Spleen (tissue), 7 donors: ENCODE measurements around the gene NKG7.

Experiments
- CTCF ChIP-seq, 11 experiments: fragments of 200-600 bp in 7 of 11; fragments of 450-650 bp in 4 of 11; sonication (generic) in 4 of 11; IDR thresholded peaks in 8 of 11; conservative IDR thresholded peaks in 3 of 11; 1 replicate in 7 of 11; 2 replicates in 4 of 11; pipeline versions ENCODE4 v1.4.0 to v1.8.0; 2016 to 2021; ENCODE audit warnings: antibody characterized with exemption in 11 of 11, inconsistent platforms in 4 of 11, mild to moderate bottlenecking in 1 of 11
- POLR2A ChIP-seq, 3 donors: fragments of 450-650 bp; IDR thresholded peaks; one replicate each; pipeline ENCODE4 v1.5.1; 2017; ENCODE audit warnings: antibody characterized with exemption in 3 of 3, mild to moderate bottlenecking in 1 of 3
- donor health status: DM: no; HTN: no; CAD: no; lungs with moderate emphysema.
- donor health status: DM: no; HTN: no; CAD: no.
- donor health status: DM: no; HTN: no; CAD: no.

- TF ChIP-seq POLR2A (IDR thresholded peaks at IDR 0.05): no peak
- no peak for TF ChIP-seq CTCF (IDR thresholded peaks at IDR 0.05 in 8 of 11, conservative IDR thresholded peaks at IDR 0.05 in 3 of 11)
Measured at GRCh38 chr19:51354742-51355148, 17.7 kb downstream of the NKG7 start.
